ENCODE data around the gene HMX1.

HMX1 gene

GRCh38 chr4:8891646-8892555, 20.3 kb upstream of the HMX1 start:
- Histone ChIP-seq H3K27ac (no peak overlapping the region), H3K9ac (ENCODE audit: insufficient read length) (no peak overlapping the region), H3K36me3 (ENCODE audit: insufficient read depth, low read length) (no peaks in the 10 kb centered on the region), H3K9me3 (ENCODE audit: low read depth, low read length) (no peaks in the 10 kb centered on the region), H3K4me3 (no peak overlapping the region)
- TF ChIP-seq EZH2 (IDR thresholded peaks at IDR 0.05) (no peak), POLR2AphosphoS5 (IDR thresholded peaks at IDR 0.05; ENCODE audit: borderline replicate concordance, low read depth, low read length) (no peak), FOXP2 (optimal IDR thresholded peaks at IDR 0.05; ENCODE audit: control extremely low read depth, extremely low read length, insufficient read depth) (no peak)
- DNase-seq (ENCODE audit: low read depth, low spot score), result no peak

- DNase-seq (ENCODE audit: low read depth, low spot score), result no peak
- no peak overlapping the region for H3K4me3 ChIP-seq
- H3K36me3 ChIP-seq (ENCODE audit: insufficient read depth, low read length), result no peaks in the 10 kb centered on the region
- TF ChIP-seq EZH2 (IDR thresholded peaks at IDR 0.05), result no peak
- no peaks in the 10 kb centered on the region for H3K9me3 ChIP-seq (ENCODE audit: low read depth, low read length)
- H3K27ac ChIP-seq, result no peak overlapping the region
- H3K9ac ChIP-seq (ENCODE audit: insufficient read length), result no peak overlapping the region
These were observed 19.6 kb upstream of the HMX1 start for GRCh38 chr4:8891255-8891645.

- Histone ChIP-seq H3K36me3 (ENCODE audit: insufficient read depth, low read length) (no peaks in the 10 kb centered on the region), H3K9ac (ENCODE audit: insufficient read length) (no peak overlapping the region), H3K27ac (no peak overlapping the region), H3K4me3 (no peak overlapping the region), H3K9me3 (ENCODE audit: low read depth, low read length) (no peaks in the 10 kb centered on the region)
- no peak for TF ChIP-seq POLR2AphosphoS5 (IDR thresholded peaks at IDR 0.05; ENCODE audit: borderline replicate concordance, low read depth, low read length)
- no peak for TF ChIP-seq FOXP2 (optimal IDR thresholded peaks at IDR 0.05; ENCODE audit: control extremely low read depth, extremely low read length, insufficient read depth)
- no peak for TF ChIP-seq EZH2 (IDR thresholded peaks at IDR 0.05)
- DNase-seq (ENCODE audit: low read depth, low spot score), result no peak
These were observed 17.2 kb upstream of the HMX1 start for GRCh38 chr4:8888856-8889255.

- TF ChIP-seq FOXP2 (optimal IDR thresholded peaks at IDR 0.05; ENCODE audit: control extremely low read depth, extremely low read length, insufficient read depth), result no peak
- no peak for TF ChIP-seq EZH2 (IDR thresholded peaks at IDR 0.05)
- no peak for TF ChIP-seq POLR2AphosphoS5 (IDR thresholded peaks at IDR 0.05; ENCODE audit: borderline replicate concordance, low read depth, low read length)
- H3K9me3 ChIP-seq (ENCODE audit: low read depth, low read length), result no peaks in the 10 kb centered on the region
- no peak overlapping the region for H3K27ac ChIP-seq
- no peak for DNase-seq (ENCODE audit: low read depth, low spot score)
- H3K36me3 ChIP-seq (ENCODE audit: insufficient read depth, low read length), result no peaks in the 10 kb centered on the region
- H3K4me3 ChIP-seq, result no peak overlapping the region
- no peak overlapping the region for H3K9ac ChIP-seq (ENCODE audit: insufficient read length)
These were observed 15.2 kb upstream of the HMX1 start for GRCh38 chr4:8886612-8887406.

- no peak for DNase-seq (ENCODE audit: low read depth, low spot score)
- Histone ChIP-seq H3K36me3 (ENCODE audit: insufficient read depth, low read length) (no peaks in the 10 kb centered on the region), H3K27ac (no peak overlapping the region), H3K9me3 (ENCODE audit: low read depth, low read length) (no peaks in the 10 kb centered on the region), H3K9ac (ENCODE audit: insufficient read length) (no peak overlapping the region), H3K4me3 (no peak overlapping the region)
- TF ChIP-seq POLR2AphosphoS5 (IDR thresholded peaks at IDR 0.05; ENCODE audit: borderline replicate concordance, low read depth, low read length) (no peak), EZH2 (IDR thresholded peaks at IDR 0.05) (no peak), FOXP2 (optimal IDR thresholded peaks at IDR 0.05; ENCODE audit: control extremely low read depth, extremely low read length, insufficient read depth) (no peak)
These were observed 10.6 kb upstream of the HMX1 start for GRCh38 chr4:8882239-8882638.

- no peak overlapping the region for H3K27ac ChIP-seq
- H3K4me3 ChIP-seq, result no peak overlapping the region
- TF ChIP-seq POLR2AphosphoS5 (IDR thresholded peaks at IDR 0.05; ENCODE audit: borderline replicate concordance, low read depth, low read length) (no peak), EZH2 (IDR thresholded peaks at IDR 0.05) (no peak), FOXP2 (optimal IDR thresholded peaks at IDR 0.05; ENCODE audit: control extremely low read depth, extremely low read length, insufficient read depth) (no peak)
- H3K9ac ChIP-seq (ENCODE audit: insufficient read length), result no peak overlapping the region
- H3K36me3 ChIP-seq (ENCODE audit: insufficient read depth, low read length), result no peaks in the 10 kb centered on the region
- DNase-seq (ENCODE audit: low read depth, low spot score), result no peak
- H3K9me3 ChIP-seq (ENCODE audit: low read depth, low read length), result no peaks in the 10 kb centered on the region
These were observed 9.2 kb upstream of the HMX1 start for GRCh38 chr4:8880851-8881250.

GRCh38 chr4:8879574-8879973, 7.9 kb upstream of the HMX1 start:
- Histone ChIP-seq H3K9ac (ENCODE audit: insufficient read length) (no peak overlapping the region), H3K27ac (no peak overlapping the region), H3K4me3 (no peak overlapping the region), H3K9me3 (ENCODE audit: low read depth, low read length) (no peaks in the 10 kb centered on the region), H3K36me3 (ENCODE audit: insufficient read depth, low read length) (no peaks in the 10 kb centered on the region)
- TF ChIP-seq POLR2AphosphoS5 (IDR thresholded peaks at IDR 0.05; ENCODE audit: borderline replicate concordance, low read depth, low read length) (no peak), FOXP2 (optimal IDR thresholded peaks at IDR 0.05; ENCODE audit: control extremely low read depth, extremely low read length, insufficient read depth) (no peak), EZH2 (IDR thresholded peaks at IDR 0.05) (no peak)
- DNase-seq (ENCODE audit: low read depth, low spot score), result no peak

- no peak for DNase-seq (ENCODE audit: low read depth, low spot score)
- Histone ChIP-seq H3K9ac (ENCODE audit: insufficient read length) (no peak overlapping the region), H3K36me3 (ENCODE audit: insufficient read depth, low read length) (no peaks in the 10 kb centered on the region), H3K9me3 (ENCODE audit: low read depth, low read length) (no peaks in the 10 kb centered on the region), H3K4me3 (no peak overlapping the region), H3K27ac (no peak overlapping the region)
- TF ChIP-seq POLR2AphosphoS5 (IDR thresholded peaks at IDR 0.05; ENCODE audit: borderline replicate concordance, low read depth, low read length) (no peak), EZH2 (IDR thresholded peaks at IDR 0.05) (no peak), FOXP2 (optimal IDR thresholded peaks at IDR 0.05; ENCODE audit: control extremely low read depth, extremely low read length, insufficient read depth) (no peak)
These were observed 6.8 kb upstream of the HMX1 start for GRCh38 chr4:8878421-8878820.
